Endothelial cell (in vitro differentiated cells): ENCODE data around the gene MAP3K2. TPM values are rescaled to one million over a fixed set of nuclear protein-coding genes. Genes with fewer than 3 reads are reported as not detected.

Source experiments
- DNase-seq: peaks from one replicate; pipeline ENCODE4 v3.0.0; 2021; ENCODE audit warnings: low spot score
- H3K27ac Mint-ChIP-seq: one replicate; pipeline ENCODE4 v1.8.0; 2021; ENCODE audit warnings: mixed read lengths, inconsistent platforms; ENCODE audit not compliant: unreplicated experiment
- H3K27me3 Mint-ChIP-seq: one replicate; pipeline ENCODE4 v1.8.0; 2021; ENCODE audit warnings: mild to moderate bottlenecking, moderate library complexity, mixed read lengths, inconsistent platforms; ENCODE audit not compliant: unreplicated experiment
- H3K36me3 Mint-ChIP-seq: one replicate; pipeline ENCODE4 v1.8.0; 2021; ENCODE audit warnings: mild to moderate bottlenecking, low read depth, mixed read lengths, inconsistent platforms; ENCODE audit not compliant: unreplicated experiment
- H3K4me1 Mint-ChIP-seq: one replicate; pipeline ENCODE4 v1.8.0; 2021; ENCODE audit warnings: mild to moderate bottlenecking, mixed read lengths, inconsistent platforms; ENCODE audit not compliant: unreplicated experiment
- H3K4me3 Mint-ChIP-seq: one replicate; pipeline ENCODE4 v1.8.0; 2021; ENCODE audit warnings: mild to moderate bottlenecking, mixed read lengths, inconsistent platforms; ENCODE audit not compliant: unreplicated experiment
- H3K9me3 Mint-ChIP-seq: one replicate; pipeline ENCODE4 v1.8.0; 2021; ENCODE audit warnings: mixed read lengths, inconsistent platforms; ENCODE audit not compliant: unreplicated experiment
- total RNA-seq: library from RNA; stranded (reverse); fragmentation: NEBNext Ultra II Directional; extraction: Animal tissue kit (Norgen Biotek cat#: 25700); gene quantifications from one replicate; pipeline ENCODE4 v1.2.1, GENCODE V29; 2021; ENCODE audit not compliant: unreplicated experiment
- TF ChIP-seq, protein P1 (sequence below): fragments of 200-600 bp; sonication (generic); IDR thresholded peaks from one replicate; pipeline ENCODE4 v1.5.0; 2021; ENCODE audit warnings: antibody characterized with exemption; ENCODE audit not compliant: unreplicated experiment

The MAP3K2 gene
- total RNA-seq, 1 donor from 2014 or later: 27.3 TPM

GRCh38 chr2:127389778-127390435 lies 2.1 kb upstream of the MAP3K2 start:
- Mint-ChIP-seq H3K27me3 (peaks cover 9% of the 10 kb centered on the region), H3K4me1 (peaks cover 22% of the 10 kb centered on the region), H3K4me3 (no peak overlapping the region), H3K9me3 (no peaks in the 10 kb centered on the region), H3K36me3 (peaks cover 5% of the 10 kb centered on the region), H3K27ac (no peak overlapping the region)
- no peak for DNase-seq
- TF ChIP-seq, protein P1, sequence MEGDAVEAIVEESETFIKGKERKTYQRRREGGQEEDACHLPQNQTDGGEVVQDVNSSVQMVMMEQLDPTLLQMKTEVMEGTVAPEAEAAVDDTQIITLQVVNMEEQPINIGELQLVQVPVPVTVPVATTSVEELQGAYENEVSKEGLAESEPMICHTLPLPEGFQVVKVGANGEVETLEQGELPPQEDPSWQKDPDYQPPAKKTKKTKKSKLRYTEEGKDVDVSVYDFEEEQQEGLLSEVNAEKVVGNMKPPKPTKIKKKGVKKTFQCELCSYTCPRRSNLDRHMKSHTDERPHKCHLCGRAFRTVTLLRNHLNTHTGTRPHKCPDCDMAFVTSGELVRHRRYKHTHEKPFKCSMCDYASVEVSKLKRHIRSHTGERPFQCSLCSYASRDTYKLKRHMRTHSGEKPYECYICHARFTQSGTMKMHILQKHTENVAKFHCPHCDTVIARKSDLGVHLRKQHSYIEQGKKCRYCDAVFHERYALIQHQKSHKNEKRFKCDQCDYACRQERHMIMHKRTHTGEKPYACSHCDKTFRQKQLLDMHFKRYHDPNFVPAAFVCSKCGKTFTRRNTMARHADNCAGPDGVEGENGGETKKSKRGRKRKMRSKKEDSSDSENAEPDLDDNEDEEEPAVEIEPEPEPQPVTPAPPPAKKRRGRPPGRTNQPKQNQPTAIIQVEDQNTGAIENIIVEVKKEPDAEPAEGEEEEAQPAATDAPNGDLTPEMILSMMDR: no peak

DNA sequence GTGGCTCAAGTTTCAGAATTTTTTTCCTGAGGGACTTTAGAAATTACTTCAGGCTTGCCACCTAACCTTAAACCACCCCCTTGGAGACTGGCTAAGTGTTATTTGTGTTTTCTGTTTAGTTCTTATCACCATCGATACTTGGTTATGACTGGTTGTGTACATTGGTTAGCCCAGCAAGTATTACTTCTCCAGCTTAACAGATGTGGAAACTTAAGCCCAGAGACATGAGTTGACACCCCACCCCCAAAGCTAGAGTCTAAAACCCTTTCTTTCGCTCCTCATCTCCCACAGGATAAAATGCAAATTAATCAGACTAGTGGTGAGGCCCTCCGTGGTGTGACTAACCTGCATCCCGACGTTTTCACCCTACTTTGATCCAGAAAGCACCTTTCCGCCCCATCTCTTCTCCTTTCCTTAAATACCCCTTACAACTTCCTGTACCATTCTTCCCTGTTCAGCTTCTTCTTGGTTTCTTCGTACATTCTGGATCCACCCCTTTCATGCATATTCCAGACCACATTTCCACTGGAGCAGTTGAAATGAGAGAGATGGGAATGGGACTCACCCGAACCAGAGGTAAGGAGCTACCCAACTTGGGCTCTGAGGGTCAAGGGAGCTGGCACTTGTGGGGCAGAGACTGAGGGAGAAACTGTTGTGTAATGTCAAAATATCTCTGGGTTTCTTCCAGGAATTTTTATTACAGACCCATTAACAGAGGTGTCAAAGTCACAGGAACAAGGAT lies 819 bp upstream of the MAP3K2 start:
- Mint-ChIP-seq H3K4me1 (peaks cover 22% of the 10 kb centered on the region), H3K27me3 (peaks cover 7% of the 10 kb centered on the region), H3K4me3 (peak overlapping the region; percentile 86), H3K27ac (peak overlapping the region; percentile 70), H3K36me3 (peaks cover 5% of the 10 kb centered on the region), H3K9me3 (no peaks in the 10 kb centered on the region)
- TF ChIP-seq, protein P1: no peak
- DNase-seq: no peak

- H3K4me1 Mint-ChIP-seq: peaks cover 22% of the 10 kb centered on the region
- H3K9me3 Mint-ChIP-seq: no peaks in the 10 kb centered on the region
- H3K27ac Mint-ChIP-seq: peak overlapping the region; percentile 70
- peak overlapping the region; percentile 92 for H3K4me3 Mint-ChIP-seq
- TF ChIP-seq, protein P1: no peak
- peaks cover 7% of the 10 kb centered on the region for H3K27me3 Mint-ChIP-seq
- H3K36me3 Mint-ChIP-seq: peaks cover 5% of the 10 kb centered on the region
- DNase-seq: peak; percentile 69
These were observed 766 bp downstream of the MAP3K2 start for GRCh38 chr2:127386764-127387654.

DNA sequence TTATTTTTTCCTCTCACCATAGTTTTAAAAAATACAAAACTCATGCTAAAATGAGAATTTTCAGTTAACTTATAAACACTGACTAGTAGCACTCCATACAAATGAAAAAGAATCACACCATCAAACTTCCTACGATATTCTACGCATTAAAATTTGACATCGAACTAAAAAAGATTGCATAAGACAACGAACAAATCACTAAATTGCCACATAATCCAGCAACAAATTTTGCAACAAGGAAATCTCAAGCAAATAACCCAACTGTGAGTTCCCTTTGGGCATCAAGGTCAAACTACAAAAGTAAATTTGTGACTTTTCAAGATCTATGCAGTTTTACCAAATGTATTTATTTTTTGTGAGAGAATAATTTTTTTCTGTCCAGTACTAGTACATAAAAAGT lies 1.5 kb downstream of the MAP3K2 start:
- Mint-ChIP-seq H3K27ac (peak overlapping the region; percentile 19), H3K4me3 (peak overlapping the region; percentile 92), H3K9me3 (no peaks in the 10 kb centered on the region), H3K27me3 (peaks cover 5% of the 10 kb centered on the region), H3K36me3 (peaks cover 5% of the 10 kb centered on the region), H3K4me1 (peaks cover 25% of the 10 kb centered on the region)
- TF ChIP-seq, protein P1: no peak
- DNase-seq: no peak
